ENCODE results near the gene TGM2.
A peak's percentile ranks its signal among the peaks of the same experiment; 100 is the strongest.

Gene TGM2

GRCh38 chr20:38173237-38174156 is 8.4 kb upstream of the TGM2 start:
- DNase-seq = no peak

DNA sequence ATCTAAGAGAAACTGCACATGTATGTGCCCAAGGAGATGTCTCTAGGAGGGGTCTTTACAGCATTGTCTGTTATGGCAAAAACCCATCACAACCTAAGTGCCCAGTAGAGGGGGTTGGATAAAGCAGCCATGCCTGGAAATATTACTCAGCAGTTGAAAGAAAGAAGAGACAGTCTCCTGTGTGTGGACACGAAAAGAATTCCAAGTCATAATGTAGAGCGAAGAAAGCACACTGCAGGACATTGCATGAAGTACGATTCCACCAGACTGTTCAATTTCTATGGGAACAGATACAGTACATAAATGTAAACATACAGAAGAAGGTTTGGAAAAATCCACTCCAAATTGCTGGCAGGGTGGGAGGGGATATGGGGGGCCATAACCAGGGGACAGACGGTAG is 7.3 kb upstream of the TGM2 start:
- DNase-seq = peak; percentile 17

DNA sequence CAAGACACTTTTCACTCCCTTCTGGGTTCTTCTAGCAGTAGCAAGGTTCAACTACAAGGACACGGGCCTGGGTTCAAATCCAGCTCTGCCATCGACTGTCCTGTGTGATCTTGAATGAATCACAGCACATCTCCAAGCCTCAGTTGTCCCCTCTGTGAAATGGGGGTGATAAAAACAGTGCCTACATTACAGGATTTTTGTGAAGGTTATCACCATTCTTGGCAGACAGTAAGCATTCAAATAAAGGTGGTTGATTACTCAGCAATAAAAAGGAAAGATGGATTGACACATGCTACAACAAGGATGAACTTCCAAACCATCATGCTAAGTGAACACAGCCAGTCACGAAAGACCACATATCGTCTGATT is 6.6 kb upstream of the TGM2 start:
- no peak for DNase-seq

- DNase-seq = no peak
These were observed 6.0 kb upstream of the TGM2 start for GRCh38 chr20:38170826-38171674.

GRCh38 chr20:38170219-38170825 is 5.3 kb upstream of the TGM2 start:
- no peak for DNase-seq

- no peak for DNase-seq
These were observed 4.6 kb upstream of the TGM2 start for GRCh38 chr20:38169636-38170193.

DNA sequence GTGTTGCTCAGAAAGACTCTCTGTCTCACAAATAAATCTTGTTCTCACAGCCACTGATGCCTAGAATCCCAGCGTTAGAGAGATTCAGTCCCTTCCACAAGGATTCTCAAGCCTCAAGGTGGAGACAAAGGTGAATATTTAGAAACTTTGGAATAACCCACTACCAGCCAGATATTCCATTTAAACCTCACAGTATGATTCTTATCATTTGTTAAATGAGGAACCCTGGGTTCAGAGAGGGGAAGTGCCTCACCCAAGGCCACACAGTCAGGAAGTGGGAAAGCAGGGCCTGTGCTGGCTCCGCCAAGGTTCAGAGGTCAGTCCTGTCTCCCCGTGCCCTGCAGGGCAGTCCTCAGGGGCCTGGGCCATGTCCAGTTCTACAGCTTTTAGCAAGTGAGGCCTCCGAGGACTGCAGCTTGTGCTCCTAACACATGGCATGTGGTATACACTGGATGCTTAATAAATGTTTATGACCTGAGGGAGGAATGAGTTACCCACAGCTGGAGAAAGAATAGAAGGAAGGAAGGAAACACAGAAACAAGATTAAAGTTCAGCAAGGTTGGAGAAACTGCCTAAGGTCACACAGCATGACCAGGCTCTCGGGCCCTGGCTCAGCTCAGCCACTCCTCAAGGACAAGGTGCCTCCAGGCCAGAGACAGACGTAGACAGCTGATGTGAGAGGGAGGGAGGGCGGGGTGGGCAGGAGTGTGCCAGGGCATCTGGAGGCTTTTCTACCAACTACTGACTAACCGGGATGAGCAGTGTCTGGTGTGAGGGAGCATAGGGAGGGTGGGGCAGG is 3.9 kb upstream of the TGM2 start:
- DNase-seq = peak; percentile 48

DNA sequence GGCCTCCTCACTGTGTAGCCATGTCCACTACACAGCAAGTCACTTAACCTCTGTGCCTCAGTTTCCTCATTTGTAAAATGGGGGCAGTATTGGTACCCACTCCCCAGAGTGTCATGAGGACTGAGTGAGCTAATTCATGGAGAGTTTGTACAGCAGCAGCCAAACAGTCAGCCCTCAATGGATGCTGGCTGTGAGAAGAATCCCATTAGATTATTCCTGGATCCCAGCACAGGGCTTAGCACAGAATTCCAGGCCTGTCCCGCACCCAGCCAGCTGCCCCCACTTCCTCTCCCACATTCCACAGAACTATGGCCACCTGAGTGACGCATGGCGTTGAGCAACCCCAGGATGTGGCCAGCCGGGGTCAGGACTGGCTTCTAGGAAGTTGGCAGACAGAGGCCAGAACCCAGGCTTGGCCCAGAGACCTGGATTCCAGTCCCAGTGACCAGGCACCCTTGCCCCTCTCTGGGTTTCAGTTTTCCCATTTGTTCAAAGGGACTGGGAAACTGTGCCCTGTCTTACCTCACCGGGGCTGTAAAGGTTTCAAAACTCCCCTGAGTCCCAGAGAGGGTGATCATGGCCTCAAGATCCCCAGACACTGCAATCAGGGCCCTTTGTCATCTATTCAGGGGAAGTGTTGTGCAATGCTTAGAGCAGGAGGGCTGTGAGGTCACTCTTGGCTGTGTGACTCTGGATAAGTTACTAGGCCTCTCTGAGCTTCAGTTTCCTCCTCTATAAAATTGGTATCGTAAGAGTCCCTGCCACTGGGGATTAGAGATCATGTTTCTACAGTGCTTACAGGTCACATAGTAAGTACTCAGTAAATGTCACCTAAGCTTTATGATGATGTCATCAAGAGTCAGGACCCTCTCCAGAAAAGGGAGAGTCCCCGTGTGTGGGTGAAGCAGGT is 3.0 kb upstream of the TGM2 start:
- peak; percentile 52 for DNase-seq

- no peak for DNase-seq
These were observed 2.3 kb upstream of the TGM2 start for GRCh38 chr20:38167328-38167850.

DNA sequence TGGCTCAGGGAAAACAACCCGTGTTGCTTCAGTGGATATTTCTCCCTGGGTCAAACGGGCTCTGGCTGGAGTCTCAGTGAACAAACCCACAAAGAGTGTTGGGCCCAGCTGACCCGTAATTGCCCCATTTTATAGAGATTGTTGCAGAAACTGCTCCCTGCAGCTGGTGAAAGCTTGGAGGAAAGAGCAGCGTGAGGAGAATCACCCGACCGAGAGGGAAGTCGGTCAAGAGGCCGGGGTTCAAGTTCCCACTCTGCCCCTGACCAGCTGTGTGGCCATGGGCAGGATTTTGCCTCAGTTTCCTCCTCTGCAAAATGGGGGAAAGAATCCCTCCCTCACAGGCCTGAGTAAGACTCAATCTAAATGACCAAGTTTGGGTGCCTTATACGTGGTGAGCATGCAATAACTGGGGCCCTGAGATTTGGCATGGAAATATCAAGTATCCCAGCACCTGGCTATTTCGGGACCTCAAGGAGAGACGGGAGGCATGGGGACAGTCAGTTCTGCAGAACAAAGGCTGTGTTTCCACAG is 1.7 kb upstream of the TGM2 start:
- DNase-seq = no peak

GRCh38 chr20:38165966-38166702 is 1.1 kb upstream of the TGM2 start:
- no peak for DNase-seq

DNA sequence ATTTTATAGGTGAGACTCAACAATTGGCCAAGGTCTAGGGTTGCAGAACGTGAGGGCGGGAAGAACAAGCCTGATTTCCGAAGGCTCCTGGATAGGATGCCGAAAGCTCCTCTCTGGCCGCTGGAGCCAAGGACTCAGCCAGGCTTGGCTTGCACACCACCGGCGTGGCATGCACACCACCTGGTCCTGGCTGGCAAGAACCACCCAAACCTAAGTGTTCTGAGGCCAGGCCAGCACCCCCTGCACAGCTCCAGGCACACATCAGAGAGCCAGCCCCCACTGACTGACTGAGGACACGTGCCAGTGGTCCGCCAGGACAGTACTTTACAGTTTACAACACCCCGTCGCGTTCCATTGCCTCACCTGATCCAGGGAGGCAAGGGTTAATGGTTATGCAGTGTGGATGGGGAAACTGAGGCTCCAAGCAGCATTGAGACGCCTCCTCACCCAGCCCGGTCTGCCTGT is 414 bp downstream of the TGM2 start:
- no peak for DNase-seq

- DNase-seq = no peak
These were observed 1.0 kb downstream of the TGM2 start for GRCh38 chr20:38164069-38164468.

DNA sequence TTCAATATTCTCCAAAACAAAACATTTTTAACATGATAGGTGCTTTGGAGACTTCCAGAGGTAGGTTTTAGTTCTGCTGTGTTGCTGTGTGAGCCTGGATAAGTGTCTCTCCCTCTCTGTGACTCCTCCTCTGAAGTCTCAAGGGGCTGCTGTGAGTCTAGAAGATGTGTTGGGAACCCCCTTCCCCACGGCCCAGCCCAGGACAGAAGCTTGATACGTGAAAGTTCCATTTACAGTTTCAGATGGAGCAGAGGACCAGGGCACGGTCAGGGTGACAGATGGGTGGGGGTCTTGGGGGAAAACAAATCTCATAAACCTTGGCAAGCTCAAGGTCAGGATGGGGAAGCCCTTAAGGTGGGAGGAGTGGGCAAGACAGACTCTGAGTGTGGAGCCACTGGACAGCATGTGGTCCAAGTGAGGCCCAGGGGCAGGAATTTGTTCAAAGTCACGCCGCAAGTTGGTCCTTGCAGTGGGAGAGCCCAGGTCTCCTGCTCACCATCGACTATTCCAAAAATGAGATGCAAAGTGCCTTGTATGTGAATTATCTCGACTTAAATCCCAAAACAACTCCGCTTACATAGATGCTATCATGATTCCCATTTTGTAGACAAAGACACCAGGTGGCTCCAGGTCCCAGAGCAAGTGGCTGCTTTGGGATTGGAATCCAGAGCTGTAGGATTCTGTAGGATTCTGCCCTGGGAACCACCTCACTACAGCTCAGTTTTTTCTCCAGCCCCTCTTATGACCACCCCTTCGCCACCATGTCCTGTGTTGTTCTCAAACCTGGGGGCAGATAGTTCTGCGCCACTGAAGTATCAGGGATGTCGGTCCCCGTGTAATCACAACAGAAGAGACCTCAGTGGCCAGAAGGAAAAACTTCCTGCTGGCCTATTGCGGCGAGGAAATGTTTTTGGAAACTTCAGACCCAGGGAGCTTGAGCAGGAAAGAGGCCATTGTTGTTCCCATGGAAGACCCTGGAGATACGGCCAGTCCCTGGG is 1.9 kb downstream of the TGM2 start:
- DNase-seq = no peak

GRCh38 chr20:38162149-38162548 is 2.9 kb downstream of the TGM2 start:
- DNase-seq = no peak

DNA sequence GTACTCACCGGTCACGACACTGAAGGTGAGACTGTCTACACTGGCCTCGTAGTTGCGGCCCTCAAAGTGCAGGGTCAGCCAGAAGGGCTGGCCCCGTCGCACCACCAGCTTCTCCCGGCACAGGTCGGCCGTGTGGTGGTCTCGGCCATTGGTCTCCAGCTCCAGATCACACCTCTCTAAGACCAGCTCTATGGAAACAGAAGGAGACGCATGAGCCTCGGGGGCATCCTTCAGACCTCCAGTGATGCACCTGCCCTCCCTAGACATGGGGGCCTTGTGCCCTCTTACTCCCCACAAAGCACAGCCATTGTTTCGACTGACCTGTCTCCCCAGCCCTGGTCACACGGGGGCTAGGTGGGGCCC is 3.7 kb downstream of the TGM2 start:
- DNase-seq = no peak

- DNase-seq = peak; percentile 92
These were observed 4.9 kb downstream of the TGM2 start for GRCh38 chr20:38159957-38160756.

GRCh38 chr20:38159566-38159956 is 5.5 kb downstream of the TGM2 start:
- DNase-seq = peak; percentile 67
